IPS-18a (cell line): ENCODE measurements around the gene PKM.

ENCODE experiments used
- H3K27ac ChIP-seq: one replicate; pipeline ENCODE4 v1.5.1; 2013; ENCODE audit warnings: low read length
- H3K27me3 ChIP-seq: one replicate; pipeline ENCODE4 v1.6.1; 2013; ENCODE audit warnings: mild to moderate bottlenecking, low read length; ENCODE audit not compliant: control insufficient read depth, insufficient read depth
- H3K36me3 ChIP-seq: one replicate; pipeline ENCODE4 v1.6.1; 2013; ENCODE audit warnings: low read depth, low read length; ENCODE audit not compliant: control insufficient read depth
- H3K4me1 ChIP-seq: one replicate; pipeline ENCODE4 v1.6.1; 2013; ENCODE audit warnings: low read depth, low read length; ENCODE audit not compliant: control insufficient read depth
- H3K4me3 ChIP-seq: one replicate; pipeline ENCODE4 v1.5.1; 2013; ENCODE audit warnings: low read length
- H3K9ac ChIP-seq: one replicate; pipeline ENCODE4 v1.6.1; 2013; ENCODE audit warnings: mild to moderate bottlenecking, low read length, moderate library complexity
- H3K9me3 ChIP-seq: one replicate; pipeline ENCODE4 v1.6.1; 2013; ENCODE audit warnings: low read depth, low read length; ENCODE audit not compliant: control insufficient read depth

PKM gene

GRCh38 chr15:72198356-72199204, 32.4 kb downstream of the PKM start:
- H3K27ac ChIP-seq = no peak overlapping the region
- H3K36me3 ChIP-seq = peaks cover 47% of the 10 kb centered on the region

GRCh38 chr15:72197460-72198355, 33.3 kb downstream of the PKM start, which contains the start of gene GRAMD2A:
Gene GRAMD2A (minus strand): TSS chr15:72197787.
- peaks cover 38% of the 10 kb centered on the region for H3K36me3 ChIP-seq
- H3K9me3 ChIP-seq = no peaks in the 10 kb centered on the region
- peaks cover 4% of the 10 kb centered on the region for H3K4me1 ChIP-seq
- peaks cover 31% of the 10 kb centered on the region for H3K27me3 ChIP-seq
- no peak within 1 kb of the TSS for H3K27ac ChIP-seq
- H3K9ac ChIP-seq = no peak within 1 kb of the TSS
- peak within 1 kb of the TSS; percentile 67 for H3K4me3 ChIP-seq

More at GRCh38 chr15:72198356-72199204, 32.4 kb downstream of the PKM start:
- H3K4me1 ChIP-seq = peaks cover 4% of the 10 kb centered on the region
- H3K4me3 ChIP-seq = peak overlapping the region; percentile 34
- no peaks in the 10 kb centered on the region for H3K9me3 ChIP-seq
- no peak overlapping the region for H3K9ac ChIP-seq
- peaks cover 31% of the 10 kb centered on the region for H3K27me3 ChIP-seq

GRCh38 chr15:72197041-72197459, 33.9 kb downstream of the PKM start:
- Histone ChIP-seq H3K36me3 (peaks cover 31% of the 10 kb centered on the region), H3K4me1 (peaks cover 4% of the 10 kb centered on the region), H3K9me3 (no peaks in the 10 kb centered on the region), H3K27ac (no peak overlapping the region), H3K9ac (no peak overlapping the region), H3K27me3 (peaks cover 31% of the 10 kb centered on the region), H3K4me3 (peak overlapping the region; percentile 67)

- no peak overlapping the region for H3K27ac ChIP-seq
- peaks cover 26% of the 10 kb centered on the region for H3K36me3 ChIP-seq
- H3K9ac ChIP-seq = no peak overlapping the region
- H3K4me1 ChIP-seq = peaks cover 4% of the 10 kb centered on the region
- peaks cover 31% of the 10 kb centered on the region for H3K27me3 ChIP-seq
- no peaks in the 10 kb centered on the region for H3K9me3 ChIP-seq
- peak overlapping the region; percentile 67 for H3K4me3 ChIP-seq
Measured at GRCh38 chr15:72196409-72197040, 34.5 kb downstream of the PKM start.

- H3K9ac ChIP-seq = no peak overlapping the region
- no peak overlapping the region for H3K27ac ChIP-seq
- no peaks in the 10 kb centered on the region for H3K9me3 ChIP-seq
- no peak overlapping the region for H3K4me3 ChIP-seq
- H3K27me3 ChIP-seq = peaks cover 31% of the 10 kb centered on the region
- H3K36me3 ChIP-seq = peaks cover 12% of the 10 kb centered on the region
- H3K4me1 ChIP-seq = peaks cover 4% of the 10 kb centered on the region
Measured at GRCh38 chr15:72195101-72195511, 35.9 kb downstream of the PKM start.

- Histone ChIP-seq H3K4me1 (peaks cover 4% of the 10 kb centered on the region), H3K9me3 (no peaks in the 10 kb centered on the region), H3K27me3 (peaks cover 31% of the 10 kb centered on the region)
Measured at GRCh38 chr15:72193836-72194396, 37.1 kb downstream of the PKM start.

GRCh38 chr15:72192416-72192815, 38.6 kb downstream of the PKM start:
- Histone ChIP-seq H3K36me3 (no peaks in the 10 kb centered on the region), H3K9me3 (no peaks in the 10 kb centered on the region), H3K4me1 (peaks cover 4% of the 10 kb centered on the region), H3K4me3 (no peak overlapping the region), H3K27ac (no peak overlapping the region), H3K27me3 (peaks cover 21% of the 10 kb centered on the region), H3K9ac (no peak overlapping the region)

More at GRCh38 chr15:72193836-72194396, 37.1 kb downstream of the PKM start:
- Histone ChIP-seq H3K36me3 (peaks cover 3% of the 10 kb centered on the region), H3K9ac (no peak overlapping the region), H3K4me3 (no peak overlapping the region), H3K27ac (no peak overlapping the region)

GRCh38 chr15:72189250-72189902, 41.6 kb downstream of the PKM start:
- Histone ChIP-seq H3K4me1 (peaks cover 3% of the 10 kb centered on the region), H3K9ac (no peak overlapping the region)

GRCh38 chr15:72184165-72184811, 46.7 kb downstream of the PKM start:
- Histone ChIP-seq H3K9me3 (no peaks in the 10 kb centered on the region), H3K36me3 (no peaks in the 10 kb centered on the region), H3K27me3 (peaks cover 24% of the 10 kb centered on the region), H3K27ac (no peak overlapping the region), H3K4me1 (peaks cover 3% of the 10 kb centered on the region), H3K4me3 (peak overlapping the region; percentile 64), H3K9ac (peak overlapping the region; percentile 34)

More at GRCh38 chr15:72189250-72189902, 41.6 kb downstream of the PKM start:
- Histone ChIP-seq H3K36me3 (no peaks in the 10 kb centered on the region), H3K4me3 (no peak overlapping the region), H3K27ac (no peak overlapping the region), H3K9me3 (no peaks in the 10 kb centered on the region), H3K27me3 (peaks cover 13% of the 10 kb centered on the region)

- Histone ChIP-seq H3K9me3 (no peaks in the 10 kb centered on the region), H3K9ac (no peak overlapping the region), H3K27ac (no peak overlapping the region), H3K27me3 (peaks cover 24% of the 10 kb centered on the region), H3K4me3 (peak overlapping the region; percentile 64), H3K36me3 (no peaks in the 10 kb centered on the region), H3K4me1 (peaks cover 3% of the 10 kb centered on the region)
Measured at GRCh38 chr15:72183781-72184164, 47.2 kb downstream of the PKM start.
